ENCODE measurements around the gene TRIM31. TPM values are rescaled to one million over a fixed set of nuclear protein-coding genes. Genes with fewer than 3 reads are reported as not detected.

The TRIM31 gene
- total and polyA plus RNA-seq, 2 donors (not counting 3 experiments of a cell fraction or from before 2014, with no cell fraction given), result not detected

DNA sequence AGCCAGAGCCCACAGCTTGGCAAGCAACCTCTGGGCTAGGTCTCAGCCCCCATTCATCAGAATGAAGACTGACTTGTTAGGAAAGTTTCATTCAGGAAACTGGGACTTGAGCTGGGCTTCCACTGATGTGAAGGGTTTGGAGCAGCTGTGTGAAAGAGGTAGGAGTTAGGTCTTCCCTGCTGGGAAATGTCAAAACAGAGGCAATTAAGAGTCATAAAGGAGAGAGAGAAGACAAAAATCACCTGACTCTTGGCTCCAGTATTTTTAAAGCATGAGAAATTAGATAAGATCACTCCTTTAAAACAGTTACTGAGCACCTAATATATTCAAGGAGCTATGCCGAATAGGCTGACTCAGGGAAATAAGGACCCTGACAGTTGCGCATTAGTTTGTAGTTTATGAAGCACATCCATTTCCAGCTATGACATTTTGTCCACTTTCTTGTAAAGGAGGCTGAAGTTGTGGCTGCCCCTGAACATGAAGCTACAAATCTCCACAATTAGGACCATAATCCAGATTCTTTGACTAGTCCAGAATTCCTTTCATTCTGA is 19.1 kb upstream of the TRIM31 start:
- CTCF ChIA-PET, result interaction anchor here (0.7 to 12.2 kb wide), 20 partner anchors 9 to 288 kb away, joined by 3 to 311 read pairs (median 5); partner anchors contain the start of gene POLR1H

More for the DNA sequence above, 19.1 kb upstream of the TRIM31 start:
- H3K27ac ChIP-seq (ENCODE audit: insufficient read depth, low read depth, low read length), result no peak overlapping the region
- POLR2A ChIA-PET, result no interaction called here
- DNase-seq (ENCODE audit: low read depth, low spot score) (no peak), FAIRE-seq (no peak)
- H3K36me3 ChIP-seq (ENCODE audit: control insufficient read depth in 2 of 2, extremely low read depth in 1 of 2, insufficient read depth in 2 of 2, low read length in 2 of 2), result no peaks in the 10 kb centered on the region
- TF ChIP-seq EZH2 (IDR thresholded peaks at IDR 0.05; ENCODE audit: borderline replicate concordance, low read depth, low read length, severe bottlenecking) (no peak), FOS (IDR thresholded peaks at IDR 0.05; ENCODE audit: borderline replicate concordance, insufficient read depth, low read length) (no peak), JUN (IDR thresholded peaks at IDR 0.05; ENCODE audit: borderline replicate concordance, insufficient read depth, insufficient read length, low read depth) (no peak), POLR2AphosphoS5 (IDR thresholded peaks at IDR 0.05; ENCODE audit: insufficient read depth, low read depth, low read length) (no peak), MYC (IDR thresholded peaks at IDR 0.05; ENCODE audit: low read depth, low read length) (no peak), POLR2A (IDR thresholded peaks at IDR 0.05; ENCODE audit: low read depth, low read length) (no peak), MAX (IDR thresholded peaks at IDR 0.05; ENCODE audit: insufficient read depth, insufficient read length) (no peak), GATA2 (IDR thresholded peaks at IDR 0.05; ENCODE audit: insufficient read depth, insufficient read length, low read depth, low read length) (no peak)
- TF ChIP-seq, protein P1, sequence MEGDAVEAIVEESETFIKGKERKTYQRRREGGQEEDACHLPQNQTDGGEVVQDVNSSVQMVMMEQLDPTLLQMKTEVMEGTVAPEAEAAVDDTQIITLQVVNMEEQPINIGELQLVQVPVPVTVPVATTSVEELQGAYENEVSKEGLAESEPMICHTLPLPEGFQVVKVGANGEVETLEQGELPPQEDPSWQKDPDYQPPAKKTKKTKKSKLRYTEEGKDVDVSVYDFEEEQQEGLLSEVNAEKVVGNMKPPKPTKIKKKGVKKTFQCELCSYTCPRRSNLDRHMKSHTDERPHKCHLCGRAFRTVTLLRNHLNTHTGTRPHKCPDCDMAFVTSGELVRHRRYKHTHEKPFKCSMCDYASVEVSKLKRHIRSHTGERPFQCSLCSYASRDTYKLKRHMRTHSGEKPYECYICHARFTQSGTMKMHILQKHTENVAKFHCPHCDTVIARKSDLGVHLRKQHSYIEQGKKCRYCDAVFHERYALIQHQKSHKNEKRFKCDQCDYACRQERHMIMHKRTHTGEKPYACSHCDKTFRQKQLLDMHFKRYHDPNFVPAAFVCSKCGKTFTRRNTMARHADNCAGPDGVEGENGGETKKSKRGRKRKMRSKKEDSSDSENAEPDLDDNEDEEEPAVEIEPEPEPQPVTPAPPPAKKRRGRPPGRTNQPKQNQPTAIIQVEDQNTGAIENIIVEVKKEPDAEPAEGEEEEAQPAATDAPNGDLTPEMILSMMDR (IDR thresholded peaks at IDR 0.05; ENCODE audit: extremely low read depth in 1 of 2, insufficient read depth in 1 of 2, low read depth in 1 of 2, low read length in 2 of 2), result no peak
- no peak overlapping the region for H3K4me2 ChIP-seq (ENCODE audit: insufficient read depth, low read length)
- H2AFZ ChIP-seq (ENCODE audit: low read depth, low read length), result no peak overlapping the region
- H3K9me3 ChIP-seq (replicated peaks; ENCODE audit: control insufficient read depth, insufficient read depth, low read length), result no peaks in the 10 kb centered on the region
- intact Hi-C loops (cut with micrococcal nuclease) (loop anchor here (1.0 to 10.0 kb wide), 3 partner anchors 29 to 284 kb away; no protein-coding TSS in a partner anchor), dilution Hi-C loops (cut with MboI; ENCODE audit: extremely low pct_ligation_motif_present, low sequenced_read_pairs) (no loop called here)
- no peak overlapping the region for H3K9ac ChIP-seq (replicated peaks; ENCODE audit: extremely low read depth, insufficient read depth, low read length)
- H3K27me3 ChIP-seq (ENCODE audit: control insufficient read depth in 2 of 2, insufficient read depth in 2 of 2, low read length in 2 of 2), result peaks cover 41 to 69% of the 10 kb centered on the region in 2 experiments
- no peaks in the 10 kb centered on the region for H3K79me2 ChIP-seq (ENCODE audit: control insufficient read depth, insufficient read depth, low read length)
- no peaks in the 10 kb centered on the region for H3K4me1 ChIP-seq (ENCODE audit: control insufficient read depth, extremely low read depth, insufficient read depth, low read length)
- no peaks in the 10 kb centered on the region for H4K20me1 ChIP-seq (replicated peaks; ENCODE audit: control insufficient read depth, extremely low read depth, insufficient read depth, low read length)
- BruUV-seq (replicated peaks), result no TSS peak
- H3K9me1 ChIP-seq (replicated peaks; ENCODE audit: control insufficient read depth, extremely low read depth, insufficient read depth, low read length), result no peaks in the 10 kb centered on the region
- no peak overlapping the region for H3K4me3 ChIP-seq (replicated peaks in 1 of 3; ENCODE audit: insufficient read depth in 1 of 3, low read depth in 1 of 3, low read length in 3 of 3)

Measured in endothelial cell of umbilical vein (primary cell).